H9 (cell line): ENCODE results near the gene LMCD1. TPM values are rescaled to one million over a fixed set of nuclear protein-coding genes. Genes with fewer than 3 reads are reported as not detected.

Experiments
- DNase-seq: peaks from one replicate; pipeline ENCODE4 v3.0.0-alpha.2; 2017
- H2AFZ ChIP-seq: one replicate; pipeline ENCODE4 v1.6.1; 2013; ENCODE audit warnings: mild to moderate bottlenecking, low read length, control low read depth, moderate library complexity
- H2AK5ac ChIP-seq: 2 replicates; pipeline ENCODE4 v1.6.1; 2013; ENCODE audit warnings: low read length, control low read depth, mixed read lengths; ENCODE audit not compliant: insufficient read length
- H2BK120ac ChIP-seq: one replicate; pipeline ENCODE4 v1.6.1; 2013; ENCODE audit warnings: low read depth, mild to moderate bottlenecking, low read length, control low read depth, inconsistent platforms; ENCODE audit not compliant: poor library complexity, severe bottlenecking
- H2BK12ac ChIP-seq: 2 replicates; pipeline ENCODE4 v1.6.1; 2013; ENCODE audit warnings: low read length, control low read depth, mixed read lengths, low read depth; ENCODE audit not compliant: insufficient read length
- H2BK15ac ChIP-seq: 2 replicates; pipeline ENCODE4 v1.6.1; 2013; ENCODE audit warnings: low read depth, low read length, control low read depth
- H2BK20ac ChIP-seq: one replicate; pipeline ENCODE4 v1.6.1; 2013; ENCODE audit warnings: low read depth, mild to moderate bottlenecking, low read length, control low read depth, inconsistent platforms; ENCODE audit not compliant: poor library complexity, severe bottlenecking
- H2BK5ac ChIP-seq: 2 replicates; pipeline ENCODE4 v1.6.1; 2013; ENCODE audit warnings: low read length, control low read depth, mixed read lengths; ENCODE audit not compliant: insufficient read length
- H3K14ac ChIP-seq: 2 replicates; pipeline ENCODE4 v1.6.1; 2013; ENCODE audit warnings: low read length, control low read depth; ENCODE audit not compliant: insufficient read depth
- H3K18ac ChIP-seq: 2 replicates; pipeline ENCODE4 v1.6.1; 2013; ENCODE audit warnings: low read depth, mild to moderate bottlenecking, mixed read lengths, low read length, control low read depth; ENCODE audit not compliant: insufficient read length
- H3K23ac ChIP-seq: 2 replicates; pipeline ENCODE4 v1.6.1; 2013; ENCODE audit warnings: low read length, control low read depth, mixed read lengths, low read depth; ENCODE audit not compliant: insufficient read length
- H3K23me2 ChIP-seq: 2 replicates; pipeline ENCODE4 v1.6.1; 2013; ENCODE audit warnings: low read depth, mild to moderate bottlenecking, mixed read lengths, low read length, control low read depth; ENCODE audit not compliant: insufficient read length, poor library complexity, severe bottlenecking
- H3K27ac ChIP-seq: 2 replicates; pipeline ENCODE4 v1.5.1; 2013; ENCODE audit warnings: low read length, control low read depth, mixed read lengths, low read depth; ENCODE audit not compliant: insufficient read length
- H3K27me3 ChIP-seq: 2 replicates; pipeline ENCODE4 v1.6.1; 2013; ENCODE audit warnings: low read length, control low read depth, inconsistent platforms; ENCODE audit not compliant: insufficient read depth
- H3K4ac ChIP-seq: 2 replicates; pipeline ENCODE4 v1.6.1; 2013; ENCODE audit warnings: low read depth, mild to moderate bottlenecking, control low read depth, inconsistent platforms, low read length, moderate library complexity
- H3K4me1 ChIP-seq: 2 replicates; pipeline ENCODE4 v1.6.1; 2013; ENCODE audit warnings: low read length, control low read depth, inconsistent platforms; ENCODE audit not compliant: insufficient read depth
- H3K4me2 ChIP-seq: 2 replicates; pipeline ENCODE4 v1.6.1; 2013; ENCODE audit warnings: low read length, control low read depth, mixed read lengths; ENCODE audit not compliant: insufficient read length, insufficient read depth
- H3K56ac ChIP-seq: 2 replicates; pipeline ENCODE4 v1.6.1; 2013; ENCODE audit warnings: low read depth, mild to moderate bottlenecking, mixed read lengths, low read length, control low read depth; ENCODE audit not compliant: insufficient read length
- H3K79me1 ChIP-seq: 2 replicates; pipeline ENCODE4 v1.6.1; 2013; ENCODE audit warnings: low read depth, mild to moderate bottlenecking, moderate library complexity, low read length, control low read depth, inconsistent platforms; ENCODE audit not compliant: insufficient read depth, poor library complexity, severe bottlenecking
- H3K79me2 ChIP-seq: 2 replicates; pipeline ENCODE4 v1.6.1; 2013; ENCODE audit warnings: low read length, control low read depth, inconsistent platforms; ENCODE audit not compliant: insufficient read depth
- H3K9ac ChIP-seq: 2 replicates; pipeline ENCODE4 v1.6.1; 2013; ENCODE audit warnings: low read length, control low read depth, mixed read lengths; ENCODE audit not compliant: insufficient read length; ENCODE audit errors: extremely low read depth
- H3K9me3 ChIP-seq: one replicate; pipeline ENCODE4 v1.6.1; 2013; ENCODE audit warnings: low read depth, low read length, inconsistent platforms; ENCODE audit not compliant: control insufficient read depth
- H3T11ph ChIP-seq: one replicate; pipeline ENCODE4 v1.6.1; 2013; ENCODE audit warnings: mild to moderate bottlenecking, low read length, control low read depth, inconsistent platforms
- H4K20me1 ChIP-seq: one replicate; pipeline ENCODE4 v1.6.1; 2013; ENCODE audit not compliant: control insufficient read depth, insufficient read length, insufficient read depth
- H4K5ac ChIP-seq: 2 replicates; pipeline ENCODE4 v1.6.1; 2013; ENCODE audit warnings: low read depth, mild to moderate bottlenecking, mixed read lengths, low read length, control low read depth; ENCODE audit not compliant: insufficient read length
- H4K8ac ChIP-seq: replicated peaks from 2 replicates; pipeline ENCODE4 v1.6.1; 2013; ENCODE audit warnings: low read length, control low read depth, mixed read lengths, low read depth; ENCODE audit not compliant: insufficient read length
- H4K91ac ChIP-seq: 2 replicates; pipeline ENCODE4 v1.6.1; 2013; ENCODE audit warnings: low read depth, mild to moderate bottlenecking, moderate library complexity, mixed read lengths, low read length, control low read depth; ENCODE audit not compliant: insufficient read length
- H3K27ac Mint-ChIP-seq, 3 experiments: 2 replicates in 2 of 3; 3 replicates in 1 of 3; pipeline ENCODE4 v1.8.0; 2020 to 2021; ENCODE audit warnings: mixed read lengths in 3 of 3, mild to moderate bottlenecking in 1 of 3, moderate library complexity in 1 of 3
- H3K27me3 Mint-ChIP-seq: 2 replicates; pipeline ENCODE4 v1.8.0; 2021; ENCODE audit warnings: low read depth, mild to moderate bottlenecking, moderate library complexity, mixed read lengths
- H3K36me3 Mint-ChIP-seq, 3 experiments: 2 replicates in 2 of 3; 3 replicates in 1 of 3; pipeline ENCODE4 v1.8.0; 2020 to 2021; ENCODE audit warnings: low read depth in 3 of 3, mixed read lengths in 3 of 3; ENCODE audit not compliant: insufficient read depth in 1 of 3
- H3K4me1 Mint-ChIP-seq, 2 experiments: 2 replicates each; pipeline ENCODE4 v1.8.0; 2020; ENCODE audit warnings: mixed read lengths in 2 of 2
- H3K4me3 Mint-ChIP-seq, 2 experiments: 2 replicates in 1 of 2; 3 replicates in 1 of 2; pipeline ENCODE4 v1.8.0; 2020 to 2021; ENCODE audit warnings: mild to moderate bottlenecking in 2 of 2, mixed read lengths in 2 of 2, moderate library complexity in 1 of 2
- H3K9me3 Mint-ChIP-seq, 2 experiments: 2 replicates in 1 of 2; 3 replicates in 1 of 2; pipeline ENCODE4 v1.8.0; 2020; ENCODE audit warnings: mild to moderate bottlenecking in 2 of 2, mixed read lengths in 2 of 2, moderate library complexity in 1 of 2
- WGBS: extraction: QIAGEN DNeasy Blood & Tissue Kit; methylation state at CpG from one replicate; pipeline ENCODE4 v1.1.7; 2013; ENCODE audit warnings: missing lambda C conversion rate, low lambda C conversion rate, mixed read lengths; ENCODE audit not compliant: insufficient read length; ENCODE audit errors: extremely low coverage; 5-methylcytosine and 5-hydroxymethylcytosine counted together
- total RNA-seq: library from RNA; stranded (reverse); gene quantifications from 2 replicates; pipeline ENCODE4 v1.2.1, GENCODE V29; 2021
- TF ChIP-seq, protein P1 (sequence below): fragments of 200-600 bp; sonication (generic); conservative IDR thresholded peaks from 3 replicates; pipeline ENCODE4 v1.8.0; 2021; ENCODE audit warnings: antibody characterized with exemption, mild to moderate bottlenecking

Gene LMCD1
- total RNA-seq, 1 experiment from 2014 or later, result 19.2 TPM

DNA sequence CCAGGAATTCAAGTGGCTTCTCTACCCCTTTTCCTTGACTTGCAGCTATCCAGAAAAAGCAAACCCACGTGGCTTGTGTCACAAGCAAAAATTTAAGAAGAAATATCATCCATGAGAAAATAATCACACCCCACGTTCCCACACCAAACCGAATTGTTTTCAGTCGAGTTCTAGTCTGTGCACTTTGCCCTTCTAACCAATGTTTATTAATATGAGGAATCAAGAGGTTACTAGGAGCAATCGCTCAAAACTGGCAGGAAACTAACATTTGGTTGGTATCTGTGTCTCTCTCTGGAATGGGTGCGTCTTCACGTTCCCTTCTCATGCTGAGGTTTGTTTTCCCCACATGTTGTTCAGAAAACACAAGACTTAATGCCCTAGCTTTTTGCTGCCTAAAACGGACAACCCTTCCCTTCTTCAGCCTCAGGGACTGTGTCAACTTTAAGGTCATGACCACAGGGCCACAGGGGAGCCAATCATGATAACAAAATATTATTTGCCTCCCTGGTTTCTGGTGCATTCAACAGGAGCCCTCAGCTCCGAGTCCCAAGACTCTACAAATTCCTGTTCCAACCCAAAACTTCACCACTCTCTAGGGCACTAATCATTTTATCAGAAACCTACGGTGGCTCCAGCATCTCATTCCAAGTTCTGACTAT lies 41.4 kb upstream of the LMCD1 start:
- H3K9me3 Mint-ChIP-seq, result no peaks in the 10 kb centered on the region; a peak in 1 of 5 replicates
- H3K27ac Mint-ChIP-seq, result no peak overlapping the region

More for the DNA sequence above, 41.4 kb upstream of the LMCD1 start:
- Histone ChIP-seq H4K5ac (no peak overlapping the region), H4K8ac (no peak overlapping the region), H3K27ac (no peak overlapping the region), H2BK20ac (no peak overlapping the region), H2AFZ (no peak overlapping the region), H3K4ac (no peak overlapping the region), H3K4me2 (no peak overlapping the region), H4K91ac (no peak overlapping the region), H3K27me3 (no peaks in the 10 kb centered on the region), H4K20me1 (no peaks in the 10 kb centered on the region), H2AK5ac (no peak overlapping the region), H2BK5ac (no peak overlapping the region), H3K79me1 (no peaks in the 10 kb centered on the region), H2BK15ac (no peak overlapping the region), H3K14ac (no peak overlapping the region), H3T11ph (no peak overlapping the region), H3K23ac (no peak overlapping the region), H3K9ac (no peak overlapping the region), H3K56ac (no peak overlapping the region), H2BK12ac (no peak overlapping the region), H3K23me2 (no peaks in the 10 kb centered on the region), H3K4me1 (peaks cover 5% of the 10 kb centered on the region; the same call in 1 of the 2 replicates), H3K18ac (no peak overlapping the region), H3K79me2 (no peaks in the 10 kb centered on the region), H3K9me3 (no peaks in the 10 kb centered on the region), H2BK120ac (no peak overlapping the region)
- Mint-ChIP-seq H3K4me3 (no peak overlapping the region), H3K4me1 (peaks cover 20 to 22% of the 10 kb centered on the region in 2 experiments), H3K27me3 (no peaks in the 10 kb centered on the region; the same call in 1 of the 2 replicates), H3K36me3 (no peaks in the 10 kb centered on the region)
- WGBS, result no CpG with 5 or more reads among the region's 10 CpGs
- no peak for DNase-seq
- TF ChIP-seq, protein P1, sequence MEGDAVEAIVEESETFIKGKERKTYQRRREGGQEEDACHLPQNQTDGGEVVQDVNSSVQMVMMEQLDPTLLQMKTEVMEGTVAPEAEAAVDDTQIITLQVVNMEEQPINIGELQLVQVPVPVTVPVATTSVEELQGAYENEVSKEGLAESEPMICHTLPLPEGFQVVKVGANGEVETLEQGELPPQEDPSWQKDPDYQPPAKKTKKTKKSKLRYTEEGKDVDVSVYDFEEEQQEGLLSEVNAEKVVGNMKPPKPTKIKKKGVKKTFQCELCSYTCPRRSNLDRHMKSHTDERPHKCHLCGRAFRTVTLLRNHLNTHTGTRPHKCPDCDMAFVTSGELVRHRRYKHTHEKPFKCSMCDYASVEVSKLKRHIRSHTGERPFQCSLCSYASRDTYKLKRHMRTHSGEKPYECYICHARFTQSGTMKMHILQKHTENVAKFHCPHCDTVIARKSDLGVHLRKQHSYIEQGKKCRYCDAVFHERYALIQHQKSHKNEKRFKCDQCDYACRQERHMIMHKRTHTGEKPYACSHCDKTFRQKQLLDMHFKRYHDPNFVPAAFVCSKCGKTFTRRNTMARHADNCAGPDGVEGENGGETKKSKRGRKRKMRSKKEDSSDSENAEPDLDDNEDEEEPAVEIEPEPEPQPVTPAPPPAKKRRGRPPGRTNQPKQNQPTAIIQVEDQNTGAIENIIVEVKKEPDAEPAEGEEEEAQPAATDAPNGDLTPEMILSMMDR, result no peak
